A673 (cell line): ENCODE results near the gene SPON1.

Experiments used
- CTCF ChIP-seq: fragments of 300-800, 200-600 bp; sonication (generic); conservative IDR thresholded peaks from 2 replicates; pipeline ENCODE4 v1.5.1; 2017; ENCODE audit warnings: low read depth, mild to moderate bottlenecking, antibody characterized with exemption, low read length, moderate library complexity, mixed read lengths
- EZH2 ChIP-seq: fragments of 200-600 bp; sonication (generic); IDR thresholded peaks from 2 replicates; pipeline ENCODE4 v1.6.1; 2017; ENCODE audit warnings: borderline replicate concordance, low read depth, mild to moderate bottlenecking, mixed read lengths, antibody characterized with exemption, low read length; ENCODE audit not compliant: poor library complexity, severe bottlenecking

GRCh38 chr11:14228356-14228755 lies 265.8 kb downstream of the SPON1 start:
- TF ChIP-seq CTCF (no peak), EZH2 (no peak)
